Activated naive CD4-positive, alpha-beta T cell treated with anti-CD3 and anti-CD28 coated beads, Interleukin-2, amount 50 U/mL, for 72 hours (primary cell): ENCODE data around the gene KRT82. TPM values are rescaled to one million over a fixed set of nuclear protein-coding genes. Genes with fewer than 3 reads are reported as not detected.
"Not testable (repeated sequence)": the region's sequence is repeated elsewhere in the genome, so short reads cannot be mapped to it uniquely, and the experiment has no call there.

Experiments used
- ATAC-seq, 2 donors: fragments of 150-1000 bp; cut with Tn5 transposase; 2 replicates each; pipeline ENCODE4 v1.10.0; 2021; ENCODE audit warnings: mild to moderate bottlenecking in 2 of 2, moderate library complexity in 2 of 2
- DNase-seq, 2 donors: peaks; one replicate each; pipeline ENCODE4 v3.0.0; 2021 to 2022; ENCODE audit warnings: low spot score in 2 of 2
- H3K27ac Mint-ChIP-seq, 2 donors: one replicate each; pipeline ENCODE4 v1.8.0; 2022; ENCODE audit warnings: mild to moderate bottlenecking in 2 of 2, mixed read lengths in 2 of 2
- H3K36me3 Mint-ChIP-seq, 2 donors: one replicate each; pipeline ENCODE4 v1.8.0; 2022; ENCODE audit warnings: mixed read lengths in 2 of 2
- H3K9me3 Mint-ChIP-seq, 2 donors: one replicate each; pipeline ENCODE4 v1.8.0; 2022; ENCODE audit warnings: mixed read lengths in 2 of 2
- total RNA-seq, 2 donors: library from RNA; stranded (reverse); gene quantifications; one replicate each; pipeline ENCODE4 v1.2.3, GENCODE V29; 2022

KRT82 gene
- not detected for total RNA-seq

DNA sequence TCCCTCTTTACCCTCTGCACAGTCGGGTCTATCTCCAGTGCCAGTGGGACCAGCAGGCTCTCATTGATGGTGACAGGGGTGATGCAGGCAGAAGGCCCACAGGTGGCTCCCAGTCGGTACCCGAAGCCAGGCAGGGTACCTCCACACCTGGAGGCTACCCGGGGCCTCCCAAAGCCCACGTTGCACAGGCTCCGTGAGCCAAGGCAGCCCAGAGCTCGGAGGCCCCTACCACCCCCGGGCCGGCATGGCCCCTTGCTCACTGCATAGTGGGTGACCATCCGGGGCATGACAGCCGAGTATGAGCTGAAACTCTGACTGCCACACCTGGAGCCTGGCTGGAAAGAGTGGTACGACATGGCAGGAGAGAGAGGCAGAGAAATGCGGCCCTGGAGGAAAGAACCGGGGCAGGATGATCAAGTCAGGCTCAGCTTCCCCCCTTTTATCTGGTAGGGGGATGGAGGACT lies at the start of gene KRT82:
TSS of gene KRT82 (minus strand) at position 414 of the 464 bp plus-strand sequence. CDS start at position 356, 58 bp downstream.
- H3K27ac Mint-ChIP-seq = peak within 1 kb of the TSS in 1 of 2 donors; percentile 68
- H3K36me3 Mint-ChIP-seq = no peaks in the 10 kb centered on the region
- DNase-seq = no peak
- no peaks in the 10 kb centered on the region for H3K9me3 Mint-ChIP-seq
- ATAC-seq = no peak

DNA sequence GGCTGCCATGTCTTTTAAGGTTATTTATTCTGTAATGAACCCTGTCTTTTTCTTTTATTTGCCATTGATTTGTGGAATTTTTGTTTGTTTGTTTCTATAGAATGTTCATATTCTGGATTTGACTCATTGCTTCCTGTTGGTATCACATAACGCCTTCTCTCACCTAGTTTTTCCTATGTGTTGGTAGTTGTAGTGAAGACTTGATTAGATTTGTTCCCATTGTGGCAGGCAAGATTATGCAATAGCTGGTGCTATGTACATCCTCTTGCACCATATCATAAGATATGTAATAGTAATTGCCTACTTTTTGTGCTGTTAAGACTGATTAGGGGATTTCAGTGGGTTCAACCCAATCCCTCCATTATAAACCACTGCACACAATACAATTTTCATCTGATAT lies 49.7 kb upstream of the KRT82 start:
- ATAC-seq = no peak
- DNase-seq = no peak
- Mint-ChIP-seq H3K27ac (no peak overlapping the region), H3K9me3 (no peaks in the 10 kb centered on the region), H3K36me3 (no peaks in the 10 kb centered on the region)

DNA sequence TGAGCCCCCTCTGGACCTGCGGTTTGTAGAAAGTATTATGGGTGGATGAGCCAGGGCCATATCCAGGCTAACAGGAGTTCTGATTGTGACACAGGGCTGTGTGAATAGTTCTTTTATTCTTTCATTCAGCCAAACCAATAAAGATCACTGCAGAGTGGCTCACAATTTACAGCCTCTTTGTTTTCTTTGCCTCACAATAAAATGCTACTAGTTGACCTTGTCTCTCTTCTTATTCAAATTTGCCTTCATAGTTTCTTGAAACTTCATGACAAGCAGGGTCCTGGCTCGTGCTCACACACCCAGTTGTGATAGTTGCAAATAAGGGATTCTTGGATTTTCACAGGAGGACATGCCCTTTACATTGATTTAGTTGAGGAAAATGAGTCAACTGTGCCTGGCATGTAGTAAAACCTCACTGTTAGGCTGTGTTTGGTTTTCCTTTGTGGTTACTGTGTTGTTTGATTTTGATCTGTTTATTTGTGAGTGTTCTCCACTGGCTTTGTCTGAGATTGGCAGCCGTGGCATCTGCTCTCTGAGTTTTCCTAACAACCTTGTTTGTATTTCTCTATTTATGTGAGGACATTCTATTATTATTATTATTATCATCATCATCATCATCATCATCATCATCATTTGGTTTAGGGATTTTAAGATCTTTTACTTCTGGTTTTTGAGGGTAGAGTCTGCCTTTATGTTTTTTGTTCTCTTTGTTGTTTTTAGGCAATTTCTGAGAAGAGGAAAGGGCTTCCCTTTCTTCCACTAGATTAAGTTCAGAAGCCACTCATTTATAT lies 48.5 kb upstream of the KRT82 start:
- ATAC-seq (no peak), DNase-seq (no peak)
- Mint-ChIP-seq H3K27ac (no peak overlapping the region), H3K36me3 (no peaks in the 10 kb centered on the region), H3K9me3 (no peaks in the 10 kb centered on the region)

DNA sequence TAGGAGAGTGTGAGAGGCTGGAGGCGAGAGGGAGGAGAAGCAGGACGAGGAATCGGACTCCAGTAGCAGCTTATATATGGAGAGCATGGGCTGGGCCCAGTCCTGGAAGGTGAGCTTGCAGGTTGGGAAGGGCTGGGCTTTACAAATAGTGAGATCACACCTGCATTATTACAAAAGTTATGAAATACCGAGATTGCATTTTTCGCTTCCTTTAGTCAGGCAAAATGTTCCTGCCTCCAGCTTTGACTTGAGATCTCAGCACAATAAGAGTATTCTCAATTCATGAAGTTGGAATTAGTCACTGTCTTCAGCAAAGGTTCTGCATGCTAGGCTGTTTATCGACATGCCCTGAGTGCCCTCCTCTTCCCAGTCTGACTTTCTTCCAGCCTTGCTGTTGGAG lies 46.0 kb upstream of the KRT82 start, which contains the start of gene KRT6B:
TSS of gene KRT6B (minus strand) at position 46 of the 400 bp plus-strand sequence. CDS start 68 bp downstream, outside the sequence.
- H3K9me3 Mint-ChIP-seq = no peaks in the 10 kb centered on the region
- no peaks in the 10 kb centered on the region for H3K36me3 Mint-ChIP-seq

DNA sequence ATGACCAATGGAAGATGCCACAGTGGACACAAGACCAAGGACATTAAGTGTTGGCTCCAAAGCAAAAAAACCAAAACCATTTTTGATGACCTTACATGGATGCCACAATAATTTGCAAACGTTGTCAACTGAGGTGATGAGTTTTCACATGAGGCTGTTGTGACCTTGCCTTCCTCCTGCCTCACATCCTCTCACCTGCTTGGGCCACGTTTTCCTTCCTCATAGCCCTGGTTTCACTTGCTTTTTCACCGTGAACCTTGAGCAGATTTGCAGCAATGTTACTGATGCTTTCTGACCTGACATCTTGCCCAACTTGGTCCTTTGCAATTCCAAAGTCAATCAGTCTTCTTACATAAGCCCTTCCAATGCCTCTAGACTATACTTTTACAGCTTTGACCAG lies 42.1 kb upstream of the KRT82 start:
- no peak for DNase-seq
- no peaks in the 10 kb centered on the region for H3K36me3 Mint-ChIP-seq
- H3K27ac Mint-ChIP-seq = no peak overlapping the region
- ATAC-seq = no peak
- H3K9me3 Mint-ChIP-seq = no peaks in the 10 kb centered on the region

More for the DNA sequence above, 46.0 kb upstream of the KRT82 start, which contains the start of gene KRT6B:
- ATAC-seq (no peak), DNase-seq (no peak)
- no peak within 1 kb of the TSS for H3K27ac Mint-ChIP-seq

DNA sequence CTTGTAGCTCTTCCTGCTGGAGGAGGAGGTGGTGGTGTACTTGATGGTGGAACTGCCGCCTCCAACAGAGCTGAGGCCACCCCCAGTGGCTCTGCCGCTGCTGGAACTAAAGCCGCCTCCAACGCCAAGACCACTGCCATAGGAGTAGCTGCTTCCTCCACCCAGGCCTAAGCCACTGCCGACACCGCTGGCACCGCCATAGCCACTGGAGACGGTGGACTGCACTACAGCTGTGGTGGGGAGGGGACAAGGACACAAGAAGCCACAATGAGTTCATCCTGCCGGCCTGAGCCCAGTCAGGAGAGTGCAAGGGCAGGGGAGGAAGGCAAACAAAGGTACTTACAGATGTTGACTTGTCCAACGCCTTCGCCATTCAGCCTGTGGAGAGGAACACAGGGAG lies 41.1 kb upstream of the KRT82 start:
- not testable (repeated sequence) for DNase-seq, H3K27ac Mint-ChIP-seq, H3K36me3 Mint-ChIP-seq, ATAC-seq, H3K9me3 Mint-ChIP-seq

DNA sequence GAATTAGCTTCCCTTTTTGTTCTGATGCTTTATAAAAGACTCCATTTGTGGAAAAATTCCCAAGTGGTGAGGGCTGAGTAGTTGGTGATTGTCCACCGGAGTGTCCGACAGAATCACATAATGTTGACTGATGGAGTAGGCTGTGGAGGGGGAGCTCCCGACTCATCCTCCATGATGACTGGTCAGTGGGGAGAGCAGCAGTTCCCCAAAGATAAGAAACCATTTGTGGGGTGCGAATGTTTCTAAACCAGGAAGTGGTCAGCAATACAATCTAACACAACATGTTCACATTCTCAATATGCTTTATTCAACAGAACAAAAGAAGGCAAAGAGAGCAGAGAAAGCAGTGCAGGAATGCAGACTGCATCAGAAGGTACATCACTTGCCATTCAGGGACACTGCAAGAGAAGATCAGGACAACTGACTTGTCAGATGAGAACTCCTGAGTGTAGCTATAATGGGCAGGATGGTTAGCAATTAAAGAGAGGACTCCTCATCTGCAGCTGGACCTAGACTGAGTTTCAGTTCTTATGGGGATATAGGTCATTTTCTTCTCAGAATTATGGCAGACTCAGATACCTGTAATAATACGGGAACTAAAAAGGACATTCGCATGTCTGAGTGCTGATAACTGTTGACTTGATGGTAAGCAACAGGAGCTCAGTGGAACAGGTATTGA lies 40.4 kb upstream of the KRT82 start:
- Mint-ChIP-seq H3K27ac (no peak overlapping the region), H3K36me3 (no peaks in the 10 kb centered on the region), H3K9me3 (no peaks in the 10 kb centered on the region)
- ATAC-seq (no peak), DNase-seq (no peak)

DNA sequence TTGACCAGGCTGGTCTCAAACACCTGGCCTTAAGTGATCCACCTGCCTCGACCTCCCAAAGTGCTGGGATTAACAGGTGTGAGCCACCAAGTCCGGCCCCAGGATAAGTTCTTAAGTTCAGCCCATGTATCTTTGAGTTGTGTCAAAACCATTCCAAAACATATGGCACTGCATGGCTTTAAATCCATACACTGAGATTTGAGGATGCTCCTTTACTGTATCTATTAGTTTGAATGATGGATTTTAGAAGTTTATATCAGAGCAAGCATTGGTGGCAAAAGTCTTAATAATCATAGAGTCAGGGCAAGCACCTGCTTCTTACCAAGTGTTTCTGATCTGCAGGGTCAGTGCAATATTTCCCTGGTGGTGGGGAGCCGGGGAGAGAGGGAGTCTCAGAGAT lies 39.7 kb upstream of the KRT82 start:
- Mint-ChIP-seq H3K27ac (no peak overlapping the region), H3K36me3 (no peaks in the 10 kb centered on the region), H3K9me3 (no peaks in the 10 kb centered on the region)
- ATAC-seq (no peak), DNase-seq (no peak)

DNA sequence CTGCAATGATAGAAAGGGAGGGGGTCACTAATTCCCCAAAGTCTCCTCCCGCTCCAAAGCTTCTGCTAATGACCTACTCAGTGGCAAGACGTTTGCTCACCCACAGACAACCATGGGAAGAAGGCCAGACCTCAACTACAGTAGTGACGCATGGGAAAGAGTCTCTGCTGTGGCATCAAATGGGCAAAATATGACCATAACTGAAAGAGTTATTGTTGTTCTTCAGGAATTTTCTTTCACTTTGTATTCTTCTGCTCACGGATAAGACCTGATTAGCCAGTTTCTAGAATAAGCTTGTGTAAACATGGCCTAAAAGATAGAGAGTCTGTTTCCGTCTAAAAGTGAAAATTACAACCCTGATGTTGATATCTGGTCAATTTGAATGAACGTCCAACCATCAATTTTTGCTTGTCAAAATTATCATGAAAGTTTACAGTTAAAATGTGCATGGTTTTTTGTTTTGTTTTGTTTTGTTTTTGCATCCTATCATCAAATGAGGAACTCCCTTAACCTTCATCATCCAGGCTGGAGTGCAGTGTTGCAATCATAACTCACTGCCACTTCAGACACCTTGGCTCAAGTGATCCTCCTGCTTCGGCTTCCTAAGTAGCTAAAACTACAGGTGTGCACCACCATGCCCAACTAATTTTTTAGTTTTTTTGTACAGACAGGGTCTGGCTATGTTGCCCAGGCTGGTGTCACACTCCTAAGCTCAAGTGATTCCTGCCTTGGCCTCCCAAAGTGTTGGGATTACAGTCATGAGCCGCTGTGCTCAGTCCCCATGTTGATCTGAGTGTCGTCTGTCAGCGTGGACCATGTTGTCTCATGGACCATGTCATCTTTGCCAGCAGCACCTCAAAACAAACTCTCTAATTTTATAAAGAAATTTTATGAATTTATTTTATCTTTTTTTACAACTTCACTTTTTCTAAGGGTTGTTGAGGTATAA lies 38.8 kb upstream of the KRT82 start:
- no peaks in the 10 kb centered on the region for H3K9me3 Mint-ChIP-seq
- DNase-seq (no peak), ATAC-seq (no peak)
- H3K36me3 Mint-ChIP-seq = no peaks in the 10 kb centered on the region
- H3K27ac Mint-ChIP-seq = no peak overlapping the region

DNA sequence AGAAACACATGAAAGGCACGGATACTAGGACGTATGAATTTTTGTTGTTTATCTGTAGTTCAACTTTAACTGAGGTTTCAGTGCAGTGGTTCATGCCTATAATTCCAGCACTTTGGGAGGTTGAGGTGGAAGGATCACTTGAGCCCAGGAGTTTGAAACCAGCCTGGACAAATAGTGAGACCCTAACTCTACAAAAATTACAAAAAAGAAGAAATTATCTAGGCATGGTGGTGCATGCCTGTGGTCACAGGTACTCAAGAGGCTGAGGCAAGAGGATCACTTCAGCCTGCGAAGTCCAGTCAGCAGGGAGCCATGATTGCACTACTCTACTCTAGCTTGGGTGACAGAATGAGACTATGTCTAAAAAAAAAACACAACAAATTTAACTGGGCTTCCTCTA lies 37.8 kb upstream of the KRT82 start:
- no peak for ATAC-seq
- no peaks in the 10 kb centered on the region for H3K36me3 Mint-ChIP-seq
- no peak for DNase-seq
- no peak overlapping the region for H3K27ac Mint-ChIP-seq
- H3K9me3 Mint-ChIP-seq = no peaks in the 10 kb centered on the region

DNA sequence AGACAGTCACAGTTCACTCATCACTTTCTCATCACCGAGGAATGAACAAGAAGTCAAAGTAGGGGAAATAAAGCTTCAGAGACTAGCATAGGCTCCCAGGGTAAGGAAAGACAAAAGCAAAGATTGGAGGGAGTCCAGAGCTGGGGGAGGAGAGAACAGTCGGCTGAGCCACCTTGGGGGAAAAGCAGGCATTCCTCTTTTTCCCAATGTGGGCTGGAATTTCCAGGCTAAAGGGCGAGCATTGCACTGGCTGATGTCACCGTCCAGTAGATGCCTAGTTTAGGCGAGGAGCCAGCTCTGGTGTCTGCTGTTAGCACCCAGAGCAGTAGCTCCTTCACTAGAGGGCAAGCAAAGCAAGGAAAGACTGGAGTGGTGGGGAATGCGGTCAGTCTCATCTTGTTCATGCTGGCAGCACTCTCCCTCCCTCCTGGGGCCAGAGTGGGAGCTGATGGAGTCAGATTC lies 36.5 kb upstream of the KRT82 start:
- Mint-ChIP-seq H3K36me3 (no peaks in the 10 kb centered on the region), H3K27ac (no peak overlapping the region), H3K9me3 (no peaks in the 10 kb centered on the region)
- no peak for ATAC-seq
- DNase-seq = no peak

DNA sequence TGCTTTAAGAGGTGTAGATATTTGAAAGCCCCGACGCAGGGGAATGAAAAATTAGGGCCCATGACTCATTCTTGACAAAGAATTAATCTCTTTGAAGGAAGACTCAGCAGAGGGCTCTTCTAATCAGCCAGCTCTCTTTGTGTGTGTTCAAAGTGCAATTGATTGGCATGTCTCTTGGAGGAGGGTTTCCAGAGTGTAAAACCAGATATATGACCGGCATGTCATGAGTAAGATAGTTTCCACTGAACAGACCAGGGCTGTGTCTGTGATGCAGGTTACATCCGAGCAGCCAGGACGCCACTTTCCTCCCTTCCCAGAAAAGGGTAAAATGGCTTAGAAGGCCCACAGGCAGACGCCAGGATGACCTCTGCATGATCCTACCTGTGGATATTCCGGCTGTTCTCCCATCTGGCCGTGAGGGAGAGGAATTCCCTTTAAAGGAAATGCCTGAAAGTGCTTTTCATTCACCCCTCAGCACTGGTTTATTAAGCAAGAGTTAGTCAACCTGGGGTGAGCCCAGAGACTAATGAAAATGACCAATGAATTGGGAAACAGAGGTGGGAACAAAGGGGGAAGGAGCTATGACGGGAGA lies 35.3 kb upstream of the KRT82 start:
- peak in 1 of 2 donors; percentile 20 for ATAC-seq
- no peak for DNase-seq
- H3K36me3 Mint-ChIP-seq = no peaks in the 10 kb centered on the region
- H3K9me3 Mint-ChIP-seq = no peaks in the 10 kb centered on the region
- no peak overlapping the region for H3K27ac Mint-ChIP-seq

DNA sequence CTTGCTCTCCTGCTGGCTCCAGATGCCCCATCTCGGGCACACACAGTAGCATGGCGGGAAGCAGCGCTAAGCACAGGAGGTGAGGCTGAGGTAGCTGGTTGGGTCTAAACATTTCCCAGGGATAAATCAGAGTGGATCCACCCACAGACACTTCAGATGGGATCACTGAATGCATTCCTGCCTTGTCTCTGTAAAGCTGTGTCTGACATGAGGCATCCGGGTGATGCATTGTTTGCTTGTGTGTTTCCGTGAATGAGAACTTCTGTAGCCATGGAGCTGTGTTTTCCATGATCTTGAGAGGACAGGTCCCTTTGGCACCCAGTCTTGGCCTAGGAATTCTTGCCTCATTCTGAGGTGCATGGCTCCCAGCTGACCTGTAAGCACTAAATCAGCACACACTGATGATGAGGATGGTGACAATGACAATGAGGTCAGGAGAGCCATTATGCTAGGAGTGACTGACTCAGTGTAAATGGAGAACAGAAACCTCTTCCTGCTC lies 34.7 kb upstream of the KRT82 start:
- Mint-ChIP-seq H3K9me3 (no peaks in the 10 kb centered on the region), H3K27ac (no peak overlapping the region), H3K36me3 (no peaks in the 10 kb centered on the region)
- DNase-seq = no peak
- ATAC-seq = peak; percentile 40 to 55

DNA sequence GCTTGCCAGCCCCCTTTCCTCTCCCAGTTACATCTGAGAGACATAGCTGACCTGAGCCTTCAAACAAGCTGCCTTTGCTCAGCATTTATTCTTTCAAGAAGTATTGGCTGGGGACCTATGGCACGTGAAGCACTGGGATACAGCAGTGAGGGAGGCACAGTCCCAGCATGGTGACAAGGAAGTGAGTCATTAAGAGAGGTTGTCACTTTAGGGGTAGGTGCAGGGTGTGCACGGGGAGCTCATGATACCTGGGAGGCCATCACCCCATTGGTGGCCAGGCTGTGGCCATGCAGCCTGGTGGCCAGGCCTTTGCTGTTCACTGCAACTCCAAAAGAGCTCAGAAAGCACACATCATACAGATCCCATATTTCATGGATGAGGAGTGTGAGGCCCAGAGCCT lies 33.7 kb upstream of the KRT82 start:
- no peaks in the 10 kb centered on the region for H3K36me3 Mint-ChIP-seq
- no peak for ATAC-seq
- no peaks in the 10 kb centered on the region for H3K9me3 Mint-ChIP-seq
- no peak overlapping the region for H3K27ac Mint-ChIP-seq
- no peak for DNase-seq

DNA sequence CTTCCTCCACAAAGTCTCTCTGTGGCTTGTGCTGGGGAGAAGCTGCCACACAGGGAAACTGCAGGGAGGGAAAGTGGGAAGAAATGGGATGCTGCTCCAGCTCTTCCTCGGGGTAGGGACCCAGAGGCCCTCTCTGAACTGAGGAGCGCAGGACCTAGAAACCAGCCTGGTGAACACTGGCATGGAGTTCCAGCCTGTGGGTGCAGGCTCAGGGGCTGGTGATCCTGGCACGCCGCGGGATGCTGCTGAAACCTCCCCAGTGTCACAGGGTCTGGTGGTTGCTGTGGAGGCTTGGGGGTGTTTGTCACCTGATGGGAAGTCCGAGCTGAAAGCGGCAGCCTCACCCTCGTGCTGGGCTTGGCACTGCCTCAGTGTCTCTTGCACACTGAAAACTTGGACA lies 33.3 kb upstream of the KRT82 start:
- ATAC-seq = no peak
- Mint-ChIP-seq H3K9me3 (no peaks in the 10 kb centered on the region), H3K36me3 (no peaks in the 10 kb centered on the region), H3K27ac (no peak overlapping the region)
- no peak for DNase-seq
